K562 (cell line): ENCODE data around the gene TMEM132E. TPM values are rescaled to one million over a fixed set of nuclear protein-coding genes. Genes with fewer than 3 reads are reported as not detected.

Source experiments
- BRF2 ChIP-seq: IDR thresholded peaks from 3 replicates; pipeline ENCODE4 v1.6.1; 2011; ENCODE audit warnings: borderline replicate concordance, mild to moderate bottlenecking; ENCODE audit not compliant: insufficient read length, insufficient read depth
- JUN ChIP-seq, 2 experiments: sonication (generic) in 1 of 2; formaldehyde crosslinking in 1 of 2; IDR thresholded peaks; 2 replicates each; pipeline versions ENCODE4 v1.6.1 to v1.8.0; 2012 to 2022; ENCODE audit warnings: borderline replicate concordance in 2 of 2, mild to moderate bottlenecking in 2 of 2, improper control_type of control experiment in 1 of 2, low read depth in 1 of 2, low read length in 1 of 2, missing genetic modification reagents in 1 of 2
- KLF6 ChIP-seq: fragments of 250-450 bp; sonication (Bioruptor Pico); IDR thresholded peaks from 2 replicates; pipeline ENCODE4 v1.4.0; 2020; ENCODE audit warnings: mild to moderate bottlenecking, moderate library complexity, borderline replicate concordance
- NR0B1 ChIP-seq: fragments of 450-650 bp; IDR thresholded peaks from one replicate; pipeline ENCODE4 v1.6.1; 2018; ENCODE audit warnings: mild to moderate bottlenecking, moderate library complexity; ENCODE audit not compliant: partially characterized antibody
- RBBP5 ChIP-seq: fragments of 200-600 bp; sonication (generic); IDR thresholded peaks from 2 replicates; pipeline ENCODE4 v1.6.1; 2012; ENCODE audit warnings: borderline replicate concordance, mild to moderate bottlenecking, low read length, control low read depth, inconsistent platforms; ENCODE audit not compliant: insufficient read depth, poor library complexity, severe bottlenecking
- RBM39 ChIP-seq: fragments of 200-400 bp; formaldehyde crosslinking; optimal IDR thresholded peaks from 2 replicates; pipeline ENCODE3; 2018; ENCODE audit warnings: low read depth, low read length
- ZNF217 ChIP-seq: sonication (generic); formaldehyde crosslinking; IDR thresholded peaks from 2 replicates; pipeline ENCODE4 v1.8.0; 2022; ENCODE audit warnings: mild to moderate bottlenecking, missing genetic modification reagents
- polyA plus RNA-seq, 8 experiments: library from polyadenylated mRNA; depleted of rRNA in 4 of 8; stranded (reverse) in 5 of 8; unstranded in 3 of 8; fragments of >200 nt; fragmentation: Nextera tagmentation in 2 of 8; fragmentation: Illumina TruSeq in 1 of 8; extraction: Ambion mirVana in 2 of 8; extraction: Trizol in 1 of 8; gene quantifications; 2 replicates each; pipeline versions ENCODE4 v1.2.1 to v1.2.3, GENCODE V29; 2011 to 2014; ENCODE audit warnings: inconsistent platforms in 1 of 8, missing spikeins in 1 of 8
- total RNA-seq, 7 experiments: library from RNA; depleted of rRNA in 6 of 7; stranded (reverse); fragments of >200 nt in 6 of 7; fragmentation: Illumina TruSeq in 2 of 7; extraction: Trizol in 2 of 7; gene quantifications; 2 replicates each; pipeline versions ENCODE4 v1.2.1 to v1.2.3, GENCODE V29; 2011 to 2021; ENCODE audit warnings: low replicate concordance in 1 of 7

TMEM132E gene
- total and polyA plus RNA-seq, 9 of the 15 experiments (the other 6 are each of a cell fraction or from before 2014, with no cell fraction given), result not detected

DNA sequence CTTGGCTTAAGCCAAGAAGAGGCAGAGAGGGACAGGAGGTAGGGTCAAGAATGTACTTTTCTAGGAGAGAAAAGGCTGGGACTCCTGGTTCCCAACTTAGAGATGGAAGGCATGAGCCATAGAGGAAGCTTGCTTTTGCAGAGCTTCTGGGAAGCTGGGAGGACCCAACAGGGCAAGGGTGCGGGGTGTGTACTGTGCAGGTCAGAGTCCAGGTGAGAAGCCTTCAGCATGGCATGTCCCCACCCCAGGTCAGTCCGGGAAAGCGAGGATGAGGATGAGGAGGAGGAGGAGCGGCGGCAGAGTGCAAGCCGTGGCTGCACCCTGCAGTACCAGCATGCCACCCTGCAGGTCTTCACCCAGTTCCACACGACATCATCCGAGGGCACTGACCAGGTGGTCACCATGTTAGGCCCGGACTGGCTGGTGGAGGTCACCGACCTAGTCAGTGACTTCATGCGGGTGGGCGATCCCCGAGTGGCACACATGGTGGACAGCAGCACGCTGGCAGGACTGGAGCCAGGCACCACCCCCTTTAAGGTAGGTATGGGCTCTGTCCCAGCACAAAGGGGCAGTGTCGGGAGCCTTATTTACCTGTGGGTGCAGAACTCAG is 55.3 kb downstream of the TMEM132E start (continued):
- no peak for TF ChIP-seq BRF2
- no peak for TF ChIP-seq NR0B1
- no peak for TF ChIP-seq ZNF217
- no peak for TF ChIP-seq KLF6 (CRISPR knock-in tag)
- TF ChIP-seq JUN (IDR thresholded peaks at IDR 0.05; ENCODE audit: borderline replicate concordance, low read depth, low read length), result no peak
- no peak for TF ChIP-seq JUN (CRISPR knock-in tag; IDR thresholded peaks at IDR 0.05; ENCODE audit: borderline replicate concordance)
- no peak for TF ChIP-seq RBBP5
- no peak for TF ChIP-seq RBM39
